ENCODE data around the gene ANXA11. TPM values are rescaled to one million over a fixed set of nuclear protein-coding genes. Genes with fewer than 3 reads are reported as not detected.

The ANXA11 gene
- total and polyA plus RNA-seq, 2 of the 8 experiments (the other 6 are each of a cell fraction or from before 2014, with no cell fraction given), result 40.5 to 84.9 TPM

- POLR2A ChIA-PET (ENCODE audit: partially characterized antibody), result no interaction called here
- TF ChIP-seq RFX5 (IDR thresholded peaks at IDR 0.05; ENCODE audit: borderline replicate concordance, low read depth, low read length) (no peak), MAX (IDR thresholded peaks at IDR 0.05) (no peak), SP1 (IDR thresholded peaks at IDR 0.05; ENCODE audit: low read depth, low read length) (no peak), EZH2 (IDR thresholded peaks at IDR 0.05; ENCODE audit: low read depth, low read length, severe bottlenecking) (no peak), SUZ12 (IDR thresholded peaks at IDR 0.05; ENCODE audit: low read length) (no peak), SRF (IDR thresholded peaks at IDR 0.05; ENCODE audit: low read depth, low read length) (no peak), JUN (IDR thresholded peaks at IDR 0.05; ENCODE audit: low read depth, low read length) (no peak), CTBP2 (IDR thresholded peaks at IDR 0.05; ENCODE audit: borderline replicate concordance, insufficient read depth, insufficient read length, low read length) (no peak), BRCA1 (IDR thresholded peaks at IDR 0.05; ENCODE audit: low read depth, low read length) (no peak), TCF12 (IDR thresholded peaks at IDR 0.05; ENCODE audit: low read depth, low read length) (no peak), SIX5 (IDR thresholded peaks at IDR 0.05; ENCODE audit: low read depth, low read length) (no peak), HDAC2 (IDR thresholded peaks at IDR 0.05; ENCODE audit: borderline replicate concordance in 1 of 2, low read depth in 2 of 2, low read length in 2 of 2) (no peak)
Measured at GRCh38 chr10:80137031-80137862, 68.1 kb downstream of the ANXA11 start.

More at GRCh38 chr10:80137031-80137862, 68.1 kb downstream of the ANXA11 start:
- H3K18ac ChIP-seq (ENCODE audit: extremely low read depth, low read length), result no peak overlapping the region
- no peak overlapping the region for H3K14ac ChIP-seq (ENCODE audit: insufficient read length)
- no peaks in the 10 kb centered on the region for H4K20me1 ChIP-seq (replicated peaks in 1 of 2; ENCODE audit: control insufficient read depth in 1 of 2, insufficient read depth in 2 of 2, low read length in 2 of 2)
- H4K8ac ChIP-seq (ENCODE audit: extremely low read depth, insufficient read depth, low read length), result no peak overlapping the region
- no peak overlapping the region for H3K27ac ChIP-seq (ENCODE audit: low read depth, low read length)
- H4K5ac ChIP-seq (ENCODE audit: insufficient read length, low read depth, low read length), result no peak overlapping the region
- H3K79me2 ChIP-seq (ENCODE audit: control insufficient read depth in 1 of 2, insufficient read depth in 2 of 2, low read length in 2 of 2), result no peaks in the 10 kb centered on the region
- no peak overlapping the region for H2AK5ac ChIP-seq (ENCODE audit: low read depth, low read length)
- H2BK5ac ChIP-seq (ENCODE audit: low read depth, low read length), result no peak overlapping the region
- 91% methylated on average over 14 of the region's 14 CpGs; no CpG with 5 or more reads in 1 of the 2 experiments for WGBS, 2 experiments (ENCODE audit: extremely low coverage in 1 of 2, insufficient coverage in 1 of 2, insufficient read length in 1 of 2, insufficient replicate concordance in 2 of 2, low coverage in 1 of 2, low lambda C conversion rate in 2 of 2, missing lambda C conversion rate in 1 of 2)
- no peak overlapping the region for H3K4me2 ChIP-seq (ENCODE audit: insufficient read depth in 1 of 2, low read depth in 2 of 2, low read length in 2 of 2)
- no peak overlapping the region for H4K91ac ChIP-seq (replicated peaks; ENCODE audit: insufficient read length, low read length)
- H2BK120ac ChIP-seq (replicated peaks; ENCODE audit: low read depth, low read length), result no peak overlapping the region
- H3K36me3 ChIP-seq (ENCODE audit: control insufficient read depth in 2 of 4, insufficient read depth in 4 of 4, low read length in 3 of 4), result no peaks in the 10 kb centered on the region
- FAIRE-seq, result no peak
- no peak overlapping the region for H3K9ac ChIP-seq (replicated peaks in 1 of 4; ENCODE audit: extremely low read depth in 1 of 4, low read depth in 3 of 4, low read length in 3 of 4)
- peaks cover 0 to 11% (median 8%) of the 10 kb centered on the region in 4 experiments; a peak in 4 of 7 replicates for H3K27me3 ChIP-seq (replicated peaks in 1 of 4; ENCODE audit: control insufficient read depth in 3 of 4, extremely low read depth in 1 of 4, insufficient read depth in 3 of 4, low read length in 3 of 4)
- no peak overlapping the region for H2AFZ ChIP-seq (ENCODE audit: low read length)
- CTCF ChIA-PET (ENCODE audit: partially characterized antibody), result interaction anchor here (0.9 to 1.9 kb wide), 10 partner anchors 12 to 90 kb away, joined by 3 to 9 read pairs (median 3); no protein-coding TSS in a partner anchor
- no peak overlapping the region for H2BK12ac ChIP-seq (ENCODE audit: low read depth, low read length)
- no peak overlapping the region for H2BK20ac ChIP-seq (ENCODE audit: low read length)
- DNase-seq (ENCODE audit: low read depth in 1 of 2, low spot score in 2 of 2), result no peak
- no peaks in the 10 kb centered on the region for H3K79me1 ChIP-seq (ENCODE audit: low read depth, low read length)
- H3K4me1 ChIP-seq (replicated peaks in 1 of 4; ENCODE audit: control insufficient read depth in 3 of 4, insufficient read depth in 4 of 4, low read length in 3 of 4), result peaks cover 0 to 11% (median 4%) of the 10 kb centered on the region in 4 experiments; a peak in 5 of 7 replicates
- no peak overlapping the region for H3K23ac ChIP-seq (ENCODE audit: insufficient read length)
- no peak overlapping the region for H3K4ac ChIP-seq (replicated peaks; ENCODE audit: insufficient read length, low read depth, low read length)
- H3K4me3 ChIP-seq (ENCODE audit: extremely low read depth in 1 of 4, insufficient read depth in 2 of 4, low read depth in 3 of 4, low read length in 4 of 4), result no peak overlapping the region
- no peaks in the 10 kb centered on the region for H3K9me3 ChIP-seq (ENCODE audit: insufficient read depth in 2 of 2, low read depth in 1 of 2, low read length in 1 of 2)
- H2BK15ac ChIP-seq (ENCODE audit: low read length), result no peak overlapping the region
- H3K23me2 ChIP-seq (ENCODE audit: low read depth, low read length), result peaks cover 2% of the 10 kb centered on the region; the same call in 1 of the 2 replicates
- H3K56ac ChIP-seq (replicated peaks; ENCODE audit: insufficient read length, low read depth, low read length), result no peak overlapping the region
